ENCODE measurements around the gene CCDC3. TPM values are rescaled to one million over a fixed set of nuclear protein-coding genes. Genes with fewer than 3 reads are reported as not detected.

Gene CCDC3
- total RNA-seq, 6 experiments from 2014 or later: 0.05 to 0.09 (median 0.07) TPM; not detected in 2

DNA sequence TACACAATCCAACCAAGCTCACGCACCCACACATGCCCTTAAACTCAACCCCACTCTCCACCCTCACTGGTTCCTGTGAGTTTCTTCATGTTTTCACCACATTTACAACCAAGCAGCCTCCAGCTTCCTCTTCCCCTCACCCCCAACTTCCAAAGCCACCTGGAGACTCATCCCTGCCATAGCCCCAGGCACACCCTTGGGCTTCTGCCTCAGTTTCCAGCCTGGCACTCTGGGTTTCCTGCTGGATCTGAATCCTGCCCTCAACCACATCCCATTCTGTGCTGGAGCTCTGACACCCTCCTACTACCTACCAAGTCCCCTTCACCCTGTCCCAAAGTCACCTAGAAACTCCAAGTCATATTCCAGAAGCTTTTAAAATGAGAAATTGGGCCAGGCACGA is 29.4 kb downstream of the CCDC3 start:
- DNase-seq: no peak
- Mint-ChIP-seq H3K4me3 (no peak overlapping the region), H3K27ac (no peak overlapping the region), H3K36me3 (ENCODE audit: low read depth) (no peaks in the 10 kb centered on the region), H3K4me1 (ENCODE audit: low read depth) (no peaks in the 10 kb centered on the region), H3K27me3 (ENCODE audit: insufficient read depth) (peaks cover 3% of the 10 kb centered on the region), H3K9me3 (peaks cover 35% of the 10 kb centered on the region)
- TF ChIP-seq, protein P1, sequence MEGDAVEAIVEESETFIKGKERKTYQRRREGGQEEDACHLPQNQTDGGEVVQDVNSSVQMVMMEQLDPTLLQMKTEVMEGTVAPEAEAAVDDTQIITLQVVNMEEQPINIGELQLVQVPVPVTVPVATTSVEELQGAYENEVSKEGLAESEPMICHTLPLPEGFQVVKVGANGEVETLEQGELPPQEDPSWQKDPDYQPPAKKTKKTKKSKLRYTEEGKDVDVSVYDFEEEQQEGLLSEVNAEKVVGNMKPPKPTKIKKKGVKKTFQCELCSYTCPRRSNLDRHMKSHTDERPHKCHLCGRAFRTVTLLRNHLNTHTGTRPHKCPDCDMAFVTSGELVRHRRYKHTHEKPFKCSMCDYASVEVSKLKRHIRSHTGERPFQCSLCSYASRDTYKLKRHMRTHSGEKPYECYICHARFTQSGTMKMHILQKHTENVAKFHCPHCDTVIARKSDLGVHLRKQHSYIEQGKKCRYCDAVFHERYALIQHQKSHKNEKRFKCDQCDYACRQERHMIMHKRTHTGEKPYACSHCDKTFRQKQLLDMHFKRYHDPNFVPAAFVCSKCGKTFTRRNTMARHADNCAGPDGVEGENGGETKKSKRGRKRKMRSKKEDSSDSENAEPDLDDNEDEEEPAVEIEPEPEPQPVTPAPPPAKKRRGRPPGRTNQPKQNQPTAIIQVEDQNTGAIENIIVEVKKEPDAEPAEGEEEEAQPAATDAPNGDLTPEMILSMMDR (IDR thresholded peaks at IDR 0.05): no peak

DNA sequence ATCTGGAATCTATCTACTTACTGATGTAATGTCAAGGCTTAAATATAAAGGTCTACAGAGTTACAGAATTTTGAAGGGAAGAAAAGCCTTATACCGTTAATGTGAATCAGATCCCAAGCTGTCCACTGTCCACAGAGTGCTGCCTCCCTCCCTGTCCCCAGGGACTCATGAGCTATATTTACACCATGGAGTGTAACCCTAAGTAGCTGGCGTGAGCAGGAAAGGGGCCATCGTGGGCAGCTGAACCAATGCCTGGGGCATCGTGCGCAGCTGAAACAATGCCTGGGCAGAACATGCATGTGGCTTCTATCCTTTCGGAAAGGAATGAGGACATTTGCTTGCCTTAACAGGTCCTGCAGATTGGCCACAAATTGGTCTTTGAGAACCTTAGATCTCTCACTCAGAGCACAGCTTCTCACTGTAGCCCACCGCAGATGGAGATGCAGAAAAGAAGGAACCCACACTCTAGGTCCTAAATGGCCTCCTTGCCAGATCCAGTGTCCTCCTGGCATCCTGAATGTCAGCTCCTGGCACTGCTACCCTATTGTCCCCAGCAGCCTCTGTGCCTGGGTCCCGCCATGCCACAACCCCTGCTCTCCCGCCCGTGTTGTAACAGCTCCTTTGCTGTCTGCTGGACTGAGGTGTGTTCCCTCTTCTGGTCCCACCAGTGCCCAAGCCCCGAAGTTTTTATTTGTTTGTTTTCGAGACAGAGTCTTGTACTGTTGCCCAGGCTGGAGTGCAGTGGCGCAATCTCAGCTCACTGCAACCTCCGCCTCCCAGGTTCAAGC is 30.3 kb downstream of the CCDC3 start:
- TF ChIP-seq, protein P1 (IDR thresholded peaks at IDR 0.05): no peak
- no peak for DNase-seq
- Mint-ChIP-seq H3K27me3 (ENCODE audit: insufficient read depth) (peaks cover 3% of the 10 kb centered on the region), H3K9me3 (peaks cover 26% of the 10 kb centered on the region), H3K36me3 (ENCODE audit: low read depth) (no peaks in the 10 kb centered on the region), H3K27ac (no peak overlapping the region), H3K4me3 (no peak overlapping the region), H3K4me1 (ENCODE audit: low read depth) (no peaks in the 10 kb centered on the region)

DNA sequence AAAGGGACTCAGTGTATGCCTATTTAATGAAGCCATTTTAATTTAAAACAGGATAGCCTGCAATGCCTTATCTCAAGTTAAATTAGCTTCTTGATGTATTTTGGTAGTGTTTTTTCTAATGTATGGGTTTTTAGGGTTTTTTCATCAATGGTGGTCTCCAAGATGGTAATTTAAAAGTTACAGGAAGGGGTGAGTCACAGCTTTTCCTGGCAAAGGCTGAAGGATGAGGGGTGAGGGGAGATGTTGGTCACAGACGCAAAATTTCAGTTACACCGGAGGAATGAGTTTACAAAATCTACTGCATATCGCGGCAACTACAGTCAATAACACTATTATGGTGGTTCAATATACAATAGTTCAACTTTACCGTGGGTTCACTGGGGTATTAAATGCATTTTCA is 31.6 kb downstream of the CCDC3 start:
- Mint-ChIP-seq H3K27me3 (ENCODE audit: insufficient read depth) (peaks cover under 1% of the 10 kb centered on the region), H3K4me1 (ENCODE audit: low read depth) (no peaks in the 10 kb centered on the region), H3K9me3 (peaks cover 19% of the 10 kb centered on the region), H3K27ac (no peak overlapping the region), H3K36me3 (ENCODE audit: low read depth) (no peaks in the 10 kb centered on the region), H3K4me3 (no peak overlapping the region)
- DNase-seq: no peak
- TF ChIP-seq, protein P1 (IDR thresholded peaks at IDR 0.05): no peak

DNA sequence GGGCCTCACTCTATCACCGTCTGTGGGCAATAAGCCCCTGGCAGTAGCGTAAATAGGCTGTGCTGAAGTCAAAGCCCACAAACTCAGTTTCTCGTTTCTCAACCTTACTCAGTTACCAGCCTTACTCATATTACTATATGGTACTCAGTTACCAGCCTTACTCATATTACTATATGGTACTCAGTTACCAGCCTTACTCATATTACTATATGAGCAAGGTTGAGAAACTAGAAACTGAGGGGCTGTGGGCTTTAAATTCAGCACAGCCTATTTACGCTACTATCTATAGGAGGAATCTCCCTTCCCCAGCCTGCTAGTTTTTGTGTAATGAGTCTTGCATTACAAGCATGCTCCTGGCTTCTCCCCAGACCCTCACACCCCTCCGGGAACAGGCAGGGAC is 35.4 kb downstream of the CCDC3 start:
- Mint-ChIP-seq H3K4me3 (no peak overlapping the region), H3K9me3 (peaks cover 9% of the 10 kb centered on the region), H3K27me3 (ENCODE audit: insufficient read depth) (peaks cover 3% of the 10 kb centered on the region), H3K4me1 (ENCODE audit: low read depth) (no peaks in the 10 kb centered on the region), H3K36me3 (ENCODE audit: low read depth) (no peaks in the 10 kb centered on the region), H3K27ac (no peak overlapping the region)
- TF ChIP-seq, protein P1 (IDR thresholded peaks at IDR 0.05): no peak
- DNase-seq: no peak

DNA sequence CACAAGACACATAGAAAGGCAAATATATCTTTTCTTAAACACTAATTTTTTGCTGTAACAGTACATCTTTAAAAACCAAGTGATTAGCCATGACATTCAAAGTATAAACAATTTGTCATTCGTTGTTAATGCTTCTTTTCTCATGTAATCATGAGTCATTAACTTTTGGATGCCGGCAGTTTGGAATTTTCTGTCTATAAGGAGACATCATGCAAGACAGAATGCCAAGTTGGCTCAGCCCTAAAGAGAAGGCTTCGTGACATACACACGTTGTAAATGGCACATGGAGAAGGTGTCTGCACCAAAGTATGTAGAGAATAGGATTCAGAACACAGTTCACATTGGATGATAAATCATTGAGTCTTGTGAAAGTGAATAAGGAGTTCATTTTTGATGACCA is 35.9 kb downstream of the CCDC3 start:
- no peak for DNase-seq
- TF ChIP-seq, protein P1 (IDR thresholded peaks at IDR 0.05): no peak
- Mint-ChIP-seq H3K9me3 (peaks cover 13% of the 10 kb centered on the region), H3K27me3 (ENCODE audit: insufficient read depth) (peaks cover 3% of the 10 kb centered on the region), H3K27ac (no peak overlapping the region), H3K4me3 (no peak overlapping the region), H3K36me3 (ENCODE audit: low read depth) (no peaks in the 10 kb centered on the region), H3K4me1 (ENCODE audit: low read depth) (no peaks in the 10 kb centered on the region)
